ENCODE results near the gene EHD1. TPM values are rescaled to one million over a fixed set of nuclear protein-coding genes. Genes with fewer than 3 reads are reported as not detected.
A peak's percentile ranks its signal among the peaks of the same experiment; 100 is the strongest.

The EHD1 gene
- total and polyA plus RNA-seq, 4 donors: 14.4 to 122 (median 45.3) TPM

DNA sequence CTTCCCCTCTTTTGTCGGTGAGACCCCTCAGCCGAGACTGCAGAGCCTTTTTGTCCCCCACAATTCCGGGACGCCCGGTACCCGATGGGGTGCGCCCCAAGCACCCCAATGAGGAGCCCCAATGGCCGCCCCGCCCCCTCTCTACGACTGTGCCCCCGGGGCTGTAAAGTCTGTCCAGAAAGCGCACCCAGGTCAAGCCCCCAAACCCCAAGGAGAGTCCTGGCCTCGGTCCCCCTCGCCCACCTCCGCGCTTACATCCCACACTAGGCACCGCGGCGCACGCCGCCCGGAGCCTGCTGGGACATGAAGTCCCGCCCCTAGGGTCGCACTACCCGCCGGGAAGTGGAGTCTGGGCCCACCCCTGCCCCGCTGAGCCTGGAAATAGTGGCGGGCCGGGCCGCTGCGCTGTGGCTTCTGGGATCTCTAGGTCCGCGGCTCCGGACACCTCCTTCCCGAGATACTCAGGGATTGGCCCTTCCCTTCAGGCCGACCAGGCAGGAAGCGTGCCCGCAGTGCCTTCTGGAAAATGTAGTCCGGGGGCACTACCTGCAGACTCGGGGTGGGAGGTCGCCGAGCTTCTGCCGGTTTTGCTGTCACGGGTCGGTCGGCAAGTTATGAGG is 68.0 kb downstream of the EHD1 start, which contains the start of gene MEN1:
Gene MEN1, minus strand, starts transcription at position 281 of the 620 bp plus-strand sequence. CDS start 442 bp downstream, outside the sequence.
- intact Hi-C loops (cut with DNase I): no loop called here
- ATAC-seq (ENCODE audit: low FRiP score) (peak; percentile 98), DNase-seq (peak; percentile 98)
- Histone ChIP-seq H3K4me3 (ENCODE audit: low read length in 2 of 2) (peak within 1 kb of the TSS; percentile 63 to 86), H3K27ac (ENCODE audit: low read depth in 1 of 2, low read length in 2 of 2) (no peak within 1 kb of the TSS), H3K4me1 (ENCODE audit: control insufficient read depth in 1 of 2, insufficient read depth in 2 of 2, low read length in 2 of 2) (no peaks in the 10 kb centered on the region), H3K9me3 (ENCODE audit: control insufficient read depth, low read length) (no peaks in the 10 kb centered on the region), H3K36me3 (ENCODE audit: control insufficient read depth in 1 of 2, insufficient read depth in 2 of 2, low read length in 1 of 2) (no peaks in the 10 kb centered on the region), H3K27me3 (ENCODE audit: control insufficient read depth in 1 of 2, insufficient read depth in 2 of 2, low read length in 1 of 2) (no peaks in the 10 kb centered on the region)
- 0% methylated on average over 45 to 46 of the region's 46 CpGs for WGBS, 2 donors

DNA sequence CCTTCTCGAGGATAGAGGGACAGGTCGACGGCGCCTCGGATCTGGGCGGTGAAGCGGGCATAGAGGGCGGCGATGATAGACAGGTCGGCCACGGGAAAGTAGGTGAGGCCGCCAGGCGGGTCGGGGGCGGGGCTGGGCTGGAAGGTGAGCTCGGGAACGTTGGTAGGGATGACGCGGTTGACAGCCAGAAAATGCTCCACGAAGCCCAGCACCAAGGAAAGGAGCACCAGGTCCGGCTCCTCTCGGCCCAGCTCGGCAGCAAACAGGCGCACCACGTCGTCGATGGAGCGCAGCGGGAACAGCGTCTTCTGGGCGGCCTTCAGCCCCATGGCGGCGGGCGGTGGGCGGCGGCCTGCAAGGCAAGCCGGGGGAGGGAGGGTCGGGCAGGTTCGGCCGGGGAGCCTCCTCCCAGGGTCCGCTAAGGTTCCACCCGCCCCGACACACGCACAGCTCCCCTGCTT is 68.6 kb downstream of the EHD1 start:
- ATAC-seq (ENCODE audit: low FRiP score) (peak; percentile 24), DNase-seq (no peak)
- peak overlapping the region; percentile 63 to 86 for H3K4me3 ChIP-seq (ENCODE audit: low read length in 2 of 2)
- H3K4me1 ChIP-seq (ENCODE audit: control insufficient read depth in 1 of 2, insufficient read depth in 2 of 2, low read length in 2 of 2): no peaks in the 10 kb centered on the region
- intact Hi-C loops (cut with DNase I): no loop called here
- H3K27ac ChIP-seq (ENCODE audit: low read depth in 1 of 2, low read length in 2 of 2): no peak overlapping the region
- no peaks in the 10 kb centered on the region for H3K27me3 ChIP-seq (ENCODE audit: control insufficient read depth in 1 of 2, insufficient read depth in 2 of 2, low read length in 1 of 2)
- H3K9me3 ChIP-seq (ENCODE audit: control insufficient read depth, low read length): no peaks in the 10 kb centered on the region
- no peaks in the 10 kb centered on the region for H3K36me3 ChIP-seq (ENCODE audit: control insufficient read depth in 1 of 2, insufficient read depth in 2 of 2, low read length in 1 of 2)
- WGBS, 2 donors: 2 to 3% methylated on average over 40 to 44 of the region's 44 CpGs

DNA sequence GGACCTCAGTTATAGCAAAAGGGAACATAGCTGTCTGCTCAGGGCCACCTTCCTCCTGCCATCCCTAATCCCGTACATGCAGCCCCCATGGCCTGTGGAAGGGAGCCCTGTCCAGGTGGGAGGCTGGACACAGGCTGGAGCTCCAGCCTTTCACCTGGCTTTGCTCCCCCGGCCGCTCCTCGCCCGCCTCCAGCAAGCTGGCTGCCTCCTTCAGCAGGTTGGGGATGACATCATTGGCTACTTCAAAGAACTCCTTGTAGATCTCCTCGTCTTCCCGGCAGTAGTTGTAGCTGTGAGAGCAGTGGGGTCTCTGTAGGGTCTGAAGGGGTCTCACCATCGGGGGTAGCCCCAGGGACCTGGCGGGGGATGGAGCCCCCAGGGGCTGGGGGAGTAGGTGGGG is 72.9 kb downstream of the EHD1 start:
- H3K36me3 ChIP-seq (ENCODE audit: control insufficient read depth in 1 of 2, insufficient read depth in 2 of 2, low read length in 1 of 2): no peaks in the 10 kb centered on the region
- no peak for DNase-seq
- H3K4me3 ChIP-seq (ENCODE audit: low read length in 2 of 2): no peak overlapping the region
- no peak overlapping the region for H3K27ac ChIP-seq (ENCODE audit: low read depth in 1 of 2, low read length in 2 of 2)
- intact Hi-C loops (cut with DNase I): no loop called here
- no peak for ATAC-seq (ENCODE audit: low FRiP score)
- H3K4me1 ChIP-seq (ENCODE audit: control insufficient read depth in 1 of 2, insufficient read depth in 2 of 2, low read length in 2 of 2): no peaks in the 10 kb centered on the region
- 89 to 91% methylated on average over 9 of the region's 9 CpGs for WGBS, 2 donors
- H3K27me3 ChIP-seq (ENCODE audit: control insufficient read depth in 1 of 2, insufficient read depth in 2 of 2, low read length in 1 of 2): no peaks in the 10 kb centered on the region
- no peaks in the 10 kb centered on the region for H3K9me3 ChIP-seq (ENCODE audit: control insufficient read depth, low read length)

DNA sequence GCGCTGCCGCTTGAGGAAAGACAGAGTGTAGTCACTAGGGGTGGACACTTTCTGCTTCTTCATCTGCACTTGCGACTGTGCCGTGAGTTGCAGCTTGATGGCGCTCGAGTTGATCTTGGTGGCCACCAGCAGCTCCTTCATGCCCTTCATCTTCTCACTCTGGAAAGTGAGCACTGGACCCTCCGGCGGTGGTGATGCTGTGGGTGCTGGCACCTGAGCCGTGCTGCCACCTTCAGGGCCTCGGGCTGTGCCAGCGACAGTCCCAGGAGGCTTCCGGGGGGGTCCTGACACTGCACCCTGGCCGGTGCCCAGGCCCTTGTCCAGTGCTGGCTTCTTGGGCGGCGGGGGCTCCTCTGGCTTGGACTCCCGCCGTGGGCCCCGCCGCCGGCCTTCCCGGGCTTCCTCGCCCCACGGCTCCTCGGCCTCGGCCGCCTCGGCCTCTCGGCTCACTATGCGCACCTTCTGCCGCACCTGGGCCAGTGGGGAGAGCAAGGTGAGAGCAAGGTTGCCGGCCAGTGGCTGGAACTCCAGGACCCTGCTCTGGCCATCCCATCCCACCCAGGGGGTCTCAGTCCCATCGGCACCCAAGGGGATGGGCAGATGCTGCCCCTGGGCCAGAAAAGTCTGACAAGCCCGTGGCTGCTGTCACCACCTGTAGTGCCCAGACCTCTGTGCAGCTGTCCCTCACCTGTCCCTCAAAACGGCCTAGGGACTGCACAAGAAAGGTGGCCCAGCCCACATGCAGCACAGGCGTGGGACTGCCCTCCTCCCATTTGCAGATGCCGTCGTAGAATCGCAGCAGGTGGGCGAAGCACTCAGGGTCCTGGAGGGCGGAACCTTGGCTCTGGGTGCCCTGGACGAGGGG is 73.8 kb downstream of the EHD1 start:
- Histone ChIP-seq H3K27me3 (ENCODE audit: control insufficient read depth in 1 of 2, insufficient read depth in 2 of 2, low read length in 1 of 2) (no peaks in the 10 kb centered on the region), H3K4me1 (ENCODE audit: control insufficient read depth in 1 of 2, insufficient read depth in 2 of 2, low read length in 2 of 2) (no peaks in the 10 kb centered on the region), H3K27ac (ENCODE audit: low read depth in 1 of 2, low read length in 2 of 2) (no peak overlapping the region), H3K4me3 (ENCODE audit: low read length in 2 of 2) (no peak overlapping the region), H3K9me3 (ENCODE audit: control insufficient read depth, low read length) (no peaks in the 10 kb centered on the region), H3K36me3 (ENCODE audit: control insufficient read depth in 1 of 2, insufficient read depth in 2 of 2, low read length in 1 of 2) (no peaks in the 10 kb centered on the region)
- intact Hi-C loops (cut with DNase I): no loop called here
- no peak for ATAC-seq (ENCODE audit: low FRiP score)
- WGBS, 2 donors: 86 to 91% methylated on average over 30 to 41 of the region's 41 CpGs
- DNase-seq: no peak

DNA sequence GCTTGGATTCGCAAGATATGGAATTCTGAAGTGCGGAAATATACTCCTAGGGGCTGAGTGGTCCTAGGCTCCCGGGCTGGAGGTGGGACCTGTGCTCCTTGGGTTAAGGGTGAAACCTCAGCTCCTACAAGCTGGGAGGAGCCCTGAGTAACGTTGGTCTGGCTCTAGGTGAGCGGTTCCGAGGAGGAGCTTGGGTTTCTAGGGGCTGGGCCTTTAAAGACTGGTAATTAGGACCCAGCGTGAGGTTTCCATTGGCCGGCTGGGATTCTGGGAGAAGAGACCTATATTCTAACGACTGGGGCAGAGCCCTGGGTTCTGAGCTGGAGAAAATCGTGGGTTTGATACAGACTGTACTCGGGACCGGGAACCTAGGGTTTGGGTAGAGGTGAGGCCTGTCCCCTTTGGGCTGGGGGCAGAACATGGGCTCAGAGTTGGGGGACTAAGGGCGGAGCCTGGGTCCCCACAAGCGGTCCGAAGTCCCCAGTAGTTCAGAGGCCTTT is 74.5 kb downstream of the EHD1 start:
- no peak for ATAC-seq (ENCODE audit: low FRiP score)
- DNase-seq: no peak
- intact Hi-C loops (cut with DNase I): no loop called here
- H3K36me3 ChIP-seq (ENCODE audit: control insufficient read depth in 1 of 2, insufficient read depth in 2 of 2, low read length in 1 of 2): no peaks in the 10 kb centered on the region
- peak overlapping the region; percentile 5 to 21 for H3K4me3 ChIP-seq (ENCODE audit: low read length in 2 of 2)
- no peaks in the 10 kb centered on the region for H3K4me1 ChIP-seq (ENCODE audit: control insufficient read depth in 1 of 2, insufficient read depth in 2 of 2, low read length in 2 of 2)
- H3K27me3 ChIP-seq (ENCODE audit: control insufficient read depth in 1 of 2, insufficient read depth in 2 of 2, low read length in 1 of 2): no peaks in the 10 kb centered on the region
- H3K27ac ChIP-seq (ENCODE audit: low read depth in 1 of 2, low read length in 2 of 2): peak overlapping the region; percentile 34 to 61
- no peaks in the 10 kb centered on the region for H3K9me3 ChIP-seq (ENCODE audit: control insufficient read depth, low read length)
- WGBS, 2 donors: 33 to 34% methylated on average over 15 of the region's 15 CpGs

DNA sequence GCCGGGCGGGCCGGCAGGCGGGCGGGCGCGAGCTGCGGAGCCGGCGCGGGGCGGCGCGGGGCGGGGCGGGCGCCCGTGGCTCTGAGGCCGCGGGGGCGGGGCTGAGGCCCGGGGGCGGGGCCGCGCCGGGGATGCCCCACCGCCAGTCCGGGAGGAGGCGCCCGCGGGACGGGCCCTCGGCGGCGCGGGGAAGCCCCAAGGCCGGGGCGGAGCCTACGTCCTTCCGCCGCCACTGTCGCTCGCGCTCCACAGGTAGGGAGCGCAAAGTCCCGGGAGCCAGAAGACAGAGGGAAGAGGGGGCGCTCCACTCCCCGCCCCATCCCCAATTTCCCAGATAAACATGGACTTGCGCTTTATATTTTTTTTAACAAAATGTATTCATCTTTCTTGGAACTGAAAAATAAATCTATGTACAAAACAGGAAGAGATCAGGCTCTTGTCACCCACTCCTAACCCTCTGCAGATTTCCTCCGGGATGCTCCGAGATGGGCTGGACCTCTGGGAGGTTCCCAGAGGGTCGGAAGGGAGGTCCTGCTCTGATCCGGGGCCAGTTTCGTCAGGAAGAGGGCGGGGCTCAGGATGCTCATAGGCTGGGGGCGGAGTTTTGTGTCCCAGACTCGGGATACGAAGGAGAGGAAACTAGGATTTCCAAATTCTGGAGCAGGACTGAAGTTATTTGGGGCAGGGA is 75.1 kb downstream of the EHD1 start, which contains the start of gene MAP4K2:
Gene MAP4K2, minus strand, starts transcription at position 57 of the 688 bp plus-strand sequence. CDS start 65 bp downstream, outside the sequence.
- Histone ChIP-seq H3K27ac (ENCODE audit: low read depth in 1 of 2, low read length in 2 of 2) (peak within 1 kb of the TSS; percentile 34 to 61), H3K36me3 (ENCODE audit: control insufficient read depth in 1 of 2, insufficient read depth in 2 of 2, low read length in 1 of 2) (no peaks in the 10 kb centered on the region)
- intact Hi-C loops (cut with DNase I): no loop called here

DNA sequence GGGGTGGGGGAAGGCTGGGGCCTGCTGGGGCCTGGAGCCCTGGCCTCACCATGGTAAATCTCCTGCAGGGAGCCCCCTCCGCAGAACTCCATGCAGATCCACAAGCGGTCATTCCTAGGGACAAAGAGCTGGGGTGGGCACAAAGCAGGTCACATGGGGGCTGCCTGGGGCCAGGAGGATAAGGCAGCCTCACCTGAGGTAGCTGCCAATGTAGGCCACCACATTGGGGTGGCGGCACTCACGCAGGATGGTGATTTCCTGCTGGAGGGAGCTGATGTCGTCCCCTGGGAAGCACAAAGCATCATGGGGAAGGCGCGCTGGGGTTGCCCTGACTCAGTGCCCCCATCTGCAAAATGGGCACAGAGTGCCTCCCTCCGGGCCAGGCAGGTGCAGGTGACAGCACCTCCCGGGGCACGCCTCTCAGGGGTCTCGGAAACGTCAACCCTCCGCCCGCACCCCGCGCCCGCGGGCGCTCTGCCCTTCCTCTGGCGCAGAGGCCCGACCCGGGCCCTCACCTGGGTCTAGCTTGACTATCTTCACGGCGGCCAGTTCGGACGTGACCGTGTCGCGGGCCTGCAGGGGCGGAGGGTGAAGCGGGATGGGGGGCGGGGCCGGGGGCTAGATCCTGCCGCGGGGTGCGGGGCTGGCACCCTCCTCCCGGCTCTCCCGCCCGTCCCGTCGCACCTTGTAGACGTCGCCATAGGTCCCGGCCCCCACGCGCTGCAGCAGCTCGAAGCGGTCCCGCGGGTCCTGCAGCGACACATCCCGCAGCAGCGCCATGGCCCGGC is 75.9 kb downstream of the EHD1 start:
- Histone ChIP-seq H3K4me3 (ENCODE audit: low read length in 2 of 2) (peak overlapping the region; percentile 44 to 56), H3K27me3 (ENCODE audit: control insufficient read depth in 1 of 2, insufficient read depth in 2 of 2, low read length in 1 of 2) (no peaks in the 10 kb centered on the region), H3K36me3 (ENCODE audit: control insufficient read depth in 1 of 2, insufficient read depth in 2 of 2, low read length in 1 of 2) (no peaks in the 10 kb centered on the region), H3K9me3 (ENCODE audit: control insufficient read depth, low read length) (no peaks in the 10 kb centered on the region), H3K4me1 (ENCODE audit: control insufficient read depth in 1 of 2, insufficient read depth in 2 of 2, low read length in 2 of 2) (no peaks in the 10 kb centered on the region), H3K27ac (ENCODE audit: low read depth in 1 of 2, low read length in 2 of 2) (peak overlapping the region in 1 of 2 donors; percentile 45)
- DNase-seq (no peak), ATAC-seq (ENCODE audit: low FRiP score) (peak; percentile 1)
- WGBS, 2 donors: 14 to 29% methylated on average over 26 to 54 of the region's 54 CpGs
- intact Hi-C loops (cut with DNase I): no loop called here

More for the DNA sequence above, 75.1 kb downstream of the EHD1 start, which contains the start of gene MAP4K2:
- WGBS, 2 donors: 1% methylated on average over 39 to 58 of the region's 58 CpGs
- no peaks in the 10 kb centered on the region for H3K4me1 ChIP-seq (ENCODE audit: control insufficient read depth in 1 of 2, insufficient read depth in 2 of 2, low read length in 2 of 2)
- DNase-seq (peak; percentile 92 to 95), ATAC-seq (ENCODE audit: low FRiP score) (peak; percentile 92)
- H3K4me3 ChIP-seq (ENCODE audit: low read length in 2 of 2): peak within 1 kb of the TSS; percentile 44 to 56
- H3K9me3 ChIP-seq (ENCODE audit: control insufficient read depth, low read length): no peaks in the 10 kb centered on the region
- H3K27me3 ChIP-seq (ENCODE audit: control insufficient read depth in 1 of 2, insufficient read depth in 2 of 2, low read length in 1 of 2): no peaks in the 10 kb centered on the region

Data from aorta (tissue), 5 donors.